H9 (cell line): ENCODE results near the gene AKR1C2. TPM values are rescaled to one million over a fixed set of nuclear protein-coding genes. Genes with fewer than 3 reads are reported as not detected.
"Not testable (repeated sequence)": the region's sequence is repeated elsewhere in the genome, so short reads cannot be mapped to it uniquely, and the experiment has no call there.

Source experiments
- DNase-seq: peaks from one replicate; pipeline ENCODE4 v3.0.0-alpha.2; 2017
- H2AFZ ChIP-seq: one replicate; pipeline ENCODE4 v1.6.1; 2013; ENCODE audit warnings: mild to moderate bottlenecking, low read length, control low read depth, moderate library complexity
- H2AK5ac ChIP-seq: 2 replicates; pipeline ENCODE4 v1.6.1; 2013; ENCODE audit warnings: low read length, control low read depth, mixed read lengths; ENCODE audit not compliant: insufficient read length
- H2BK120ac ChIP-seq: one replicate; pipeline ENCODE4 v1.6.1; 2013; ENCODE audit warnings: low read depth, mild to moderate bottlenecking, low read length, control low read depth, inconsistent platforms; ENCODE audit not compliant: poor library complexity, severe bottlenecking
- H2BK12ac ChIP-seq: 2 replicates; pipeline ENCODE4 v1.6.1; 2013; ENCODE audit warnings: low read length, control low read depth, mixed read lengths, low read depth; ENCODE audit not compliant: insufficient read length
- H2BK15ac ChIP-seq: 2 replicates; pipeline ENCODE4 v1.6.1; 2013; ENCODE audit warnings: low read depth, low read length, control low read depth
- H2BK20ac ChIP-seq: one replicate; pipeline ENCODE4 v1.6.1; 2013; ENCODE audit warnings: low read depth, mild to moderate bottlenecking, low read length, control low read depth, inconsistent platforms; ENCODE audit not compliant: poor library complexity, severe bottlenecking
- H2BK5ac ChIP-seq: 2 replicates; pipeline ENCODE4 v1.6.1; 2013; ENCODE audit warnings: low read length, control low read depth, mixed read lengths; ENCODE audit not compliant: insufficient read length
- H3K14ac ChIP-seq: 2 replicates; pipeline ENCODE4 v1.6.1; 2013; ENCODE audit warnings: low read length, control low read depth; ENCODE audit not compliant: insufficient read depth
- H3K18ac ChIP-seq: 2 replicates; pipeline ENCODE4 v1.6.1; 2013; ENCODE audit warnings: low read depth, mild to moderate bottlenecking, mixed read lengths, low read length, control low read depth; ENCODE audit not compliant: insufficient read length
- H3K23ac ChIP-seq: 2 replicates; pipeline ENCODE4 v1.6.1; 2013; ENCODE audit warnings: low read length, control low read depth, mixed read lengths, low read depth; ENCODE audit not compliant: insufficient read length
- H3K23me2 ChIP-seq: 2 replicates; pipeline ENCODE4 v1.6.1; 2013; ENCODE audit warnings: low read depth, mild to moderate bottlenecking, mixed read lengths, low read length, control low read depth; ENCODE audit not compliant: insufficient read length, poor library complexity, severe bottlenecking
- H3K27ac ChIP-seq: 2 replicates; pipeline ENCODE4 v1.5.1; 2013; ENCODE audit warnings: low read length, control low read depth, mixed read lengths, low read depth; ENCODE audit not compliant: insufficient read length
- H3K27me3 ChIP-seq: 2 replicates; pipeline ENCODE4 v1.6.1; 2013; ENCODE audit warnings: low read length, control low read depth, inconsistent platforms; ENCODE audit not compliant: insufficient read depth
- H3K4ac ChIP-seq: 2 replicates; pipeline ENCODE4 v1.6.1; 2013; ENCODE audit warnings: low read depth, mild to moderate bottlenecking, control low read depth, inconsistent platforms, low read length, moderate library complexity
- H3K4me1 ChIP-seq: 2 replicates; pipeline ENCODE4 v1.6.1; 2013; ENCODE audit warnings: low read length, control low read depth, inconsistent platforms; ENCODE audit not compliant: insufficient read depth
- H3K4me2 ChIP-seq: 2 replicates; pipeline ENCODE4 v1.6.1; 2013; ENCODE audit warnings: low read length, control low read depth, mixed read lengths; ENCODE audit not compliant: insufficient read length, insufficient read depth
- H3K56ac ChIP-seq: 2 replicates; pipeline ENCODE4 v1.6.1; 2013; ENCODE audit warnings: low read depth, mild to moderate bottlenecking, mixed read lengths, low read length, control low read depth; ENCODE audit not compliant: insufficient read length
- H3K79me1 ChIP-seq: 2 replicates; pipeline ENCODE4 v1.6.1; 2013; ENCODE audit warnings: low read depth, mild to moderate bottlenecking, moderate library complexity, low read length, control low read depth, inconsistent platforms; ENCODE audit not compliant: insufficient read depth, poor library complexity, severe bottlenecking
- H3K79me2 ChIP-seq: 2 replicates; pipeline ENCODE4 v1.6.1; 2013; ENCODE audit warnings: low read length, control low read depth, inconsistent platforms; ENCODE audit not compliant: insufficient read depth
- H3K9ac ChIP-seq: 2 replicates; pipeline ENCODE4 v1.6.1; 2013; ENCODE audit warnings: low read length, control low read depth, mixed read lengths; ENCODE audit not compliant: insufficient read length; ENCODE audit errors: extremely low read depth
- H3K9me3 ChIP-seq: one replicate; pipeline ENCODE4 v1.6.1; 2013; ENCODE audit warnings: low read depth, low read length, inconsistent platforms; ENCODE audit not compliant: control insufficient read depth
- H3T11ph ChIP-seq: one replicate; pipeline ENCODE4 v1.6.1; 2013; ENCODE audit warnings: mild to moderate bottlenecking, low read length, control low read depth, inconsistent platforms
- H4K20me1 ChIP-seq: one replicate; pipeline ENCODE4 v1.6.1; 2013; ENCODE audit not compliant: control insufficient read depth, insufficient read length, insufficient read depth
- H4K5ac ChIP-seq: 2 replicates; pipeline ENCODE4 v1.6.1; 2013; ENCODE audit warnings: low read depth, mild to moderate bottlenecking, mixed read lengths, low read length, control low read depth; ENCODE audit not compliant: insufficient read length
- H4K8ac ChIP-seq: replicated peaks from 2 replicates; pipeline ENCODE4 v1.6.1; 2013; ENCODE audit warnings: low read length, control low read depth, mixed read lengths, low read depth; ENCODE audit not compliant: insufficient read length
- H4K91ac ChIP-seq: 2 replicates; pipeline ENCODE4 v1.6.1; 2013; ENCODE audit warnings: low read depth, mild to moderate bottlenecking, moderate library complexity, mixed read lengths, low read length, control low read depth; ENCODE audit not compliant: insufficient read length
- H3K27ac Mint-ChIP-seq, 3 experiments: 2 replicates in 2 of 3; 3 replicates in 1 of 3; pipeline ENCODE4 v1.8.0; 2020 to 2021; ENCODE audit warnings: mixed read lengths in 3 of 3, mild to moderate bottlenecking in 1 of 3, moderate library complexity in 1 of 3
- H3K27me3 Mint-ChIP-seq: 2 replicates; pipeline ENCODE4 v1.8.0; 2021; ENCODE audit warnings: low read depth, mild to moderate bottlenecking, moderate library complexity, mixed read lengths
- H3K36me3 Mint-ChIP-seq, 3 experiments: 2 replicates in 2 of 3; 3 replicates in 1 of 3; pipeline ENCODE4 v1.8.0; 2020 to 2021; ENCODE audit warnings: low read depth in 3 of 3, mixed read lengths in 3 of 3; ENCODE audit not compliant: insufficient read depth in 1 of 3
- H3K4me1 Mint-ChIP-seq, 2 experiments: 2 replicates each; pipeline ENCODE4 v1.8.0; 2020; ENCODE audit warnings: mixed read lengths in 2 of 2
- H3K4me3 Mint-ChIP-seq, 2 experiments: 2 replicates in 1 of 2; 3 replicates in 1 of 2; pipeline ENCODE4 v1.8.0; 2020 to 2021; ENCODE audit warnings: mild to moderate bottlenecking in 2 of 2, mixed read lengths in 2 of 2, moderate library complexity in 1 of 2
- H3K9me3 Mint-ChIP-seq, 2 experiments: 2 replicates in 1 of 2; 3 replicates in 1 of 2; pipeline ENCODE4 v1.8.0; 2020; ENCODE audit warnings: mild to moderate bottlenecking in 2 of 2, mixed read lengths in 2 of 2, moderate library complexity in 1 of 2
- WGBS: extraction: QIAGEN DNeasy Blood & Tissue Kit; methylation state at CpG from one replicate; pipeline ENCODE4 v1.1.7; 2013; ENCODE audit warnings: missing lambda C conversion rate, low lambda C conversion rate, mixed read lengths; ENCODE audit not compliant: insufficient read length; ENCODE audit errors: extremely low coverage; 5-methylcytosine and 5-hydroxymethylcytosine counted together
- total RNA-seq: library from RNA; stranded (reverse); gene quantifications from 2 replicates; pipeline ENCODE4 v1.2.1, GENCODE V29; 2021

Gene AKR1C2
- total RNA-seq, 1 experiment from 2014 or later: 0.74 TPM

DNA sequence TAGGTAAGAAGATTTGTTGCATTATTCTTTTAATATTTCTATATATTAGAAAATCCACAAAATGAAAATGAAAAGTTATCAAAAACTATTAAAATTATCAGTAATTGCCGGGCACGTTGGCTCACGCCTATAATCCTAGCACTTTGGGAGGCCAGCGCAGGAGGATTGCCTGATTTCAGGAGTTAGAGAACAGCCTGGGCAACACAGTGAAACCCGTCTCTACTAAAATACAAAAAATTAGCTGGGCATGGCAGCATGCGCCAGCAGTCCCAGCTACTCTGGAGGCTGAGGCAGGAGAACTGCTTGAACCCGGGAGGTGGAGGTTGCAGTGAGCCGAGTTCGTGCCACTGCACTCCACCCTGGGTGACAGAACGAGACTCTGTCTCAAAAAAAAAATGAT lies 11.1 kb downstream of the AKR1C2 start:
- not testable (repeated sequence) for H4K5ac ChIP-seq, H2BK120ac ChIP-seq, H2BK12ac ChIP-seq, H3K56ac ChIP-seq, DNase-seq, H3K9ac ChIP-seq, H3K27me3 Mint-ChIP-seq, H3K36me3 Mint-ChIP-seq, H3K27me3 ChIP-seq, H3K23me2 ChIP-seq, H2BK5ac ChIP-seq, H3K4me3 Mint-ChIP-seq, H3K27ac ChIP-seq, H2AFZ ChIP-seq, H3K14ac ChIP-seq, H4K20me1 ChIP-seq, H4K8ac ChIP-seq, H4K91ac ChIP-seq, H2BK15ac ChIP-seq, H3K79me2 ChIP-seq, H3K18ac ChIP-seq, H3K4me1 ChIP-seq, H3K23ac ChIP-seq, H2AK5ac ChIP-seq, H2BK20ac ChIP-seq, H3K4me2 ChIP-seq, H3K4ac ChIP-seq, H3K27ac Mint-ChIP-seq, H3K79me1 ChIP-seq, H3K4me1 Mint-ChIP-seq, H3T11ph ChIP-seq, H3K9me3 ChIP-seq
- H3K9me3 Mint-ChIP-seq: peaks cover 0 to 17% of the 10 kb centered on the region in 2 experiments; a peak in 2 of 5 replicates
- WGBS: no CpG with 5 or more reads among the region's 10 CpGs

- not testable (repeated sequence) for H2AFZ ChIP-seq, H3K56ac ChIP-seq, H3K23ac ChIP-seq, H2BK15ac ChIP-seq, H2BK20ac ChIP-seq, H3K27ac Mint-ChIP-seq, H4K5ac ChIP-seq, H3K79me2 ChIP-seq, H2BK12ac ChIP-seq, H3K4me2 ChIP-seq, H3K4me3 Mint-ChIP-seq, H3K9me3 ChIP-seq, H3K4me1 ChIP-seq, H3K36me3 Mint-ChIP-seq, H2BK120ac ChIP-seq, H3K18ac ChIP-seq, H2BK5ac ChIP-seq, H3K27ac ChIP-seq, H3K27me3 ChIP-seq, H3K4me1 Mint-ChIP-seq, H3T11ph ChIP-seq, H4K20me1 ChIP-seq, H3K23me2 ChIP-seq, H4K91ac ChIP-seq, DNase-seq, H2AK5ac ChIP-seq, H4K8ac ChIP-seq, H3K79me1 ChIP-seq, H3K14ac ChIP-seq, H3K27me3 Mint-ChIP-seq, H3K9ac ChIP-seq, H3K4ac ChIP-seq
- H3K9me3 Mint-ChIP-seq: peaks cover 2 to 17% of the 10 kb centered on the region in 2 experiments; a peak in 4 of 5 replicates
- WGBS: no CpG with 5 or more reads among the region's 6 CpGs
Measured at GRCh38 chr10:4991463-4991862, 12.2 kb downstream of the AKR1C2 start.
